ENCODE measurements around the gene MARCHF3. TPM values are rescaled to one million over a fixed set of nuclear protein-coding genes. Genes with fewer than 3 reads are reported as not detected.
A peak's percentile ranks its signal among the peaks of the same experiment; 100 is the strongest.

The MARCHF3 gene
- total RNA-seq, 6 experiments from 2014 or later, result 0.33 to 4.3 (median 0.77) TPM

- Histone ChIP-seq H3K9me3 (no peaks in the 10 kb centered on the region), H3K4me1 (no peaks in the 10 kb centered on the region), H3K36me3 (no peaks in the 10 kb centered on the region), H3K27ac (no peak overlapping the region), H3K4me3 (no peak overlapping the region), H3K27me3 (no peaks in the 10 kb centered on the region)
- WGBS (ENCODE audit: insufficient coverage, low coverage, low lambda C conversion rate, missing lambda C conversion rate), result 89% methylated on average over 5 of the region's 9 CpGs
- no peak for DNase-seq
- no peak for ATAC-seq
- TF ChIP-seq CTCF (IDR thresholded peaks at IDR 0.05) (no peak), POLR2A (IDR thresholded peaks at IDR 0.05) (no peak)
- intact Hi-C loops (cut with DNase I), result no loop called here
These were observed 108.9 kb downstream of the MARCHF3 start for GRCh38 chr5:126921241-126922091.

GRCh38 chr5:126920291-126920690 lies 110.1 kb downstream of the MARCHF3 start:
- Histone ChIP-seq H3K27me3 (no peaks in the 10 kb centered on the region), H3K27ac (no peak overlapping the region), H3K4me3 (no peak overlapping the region), H3K4me1 (no peaks in the 10 kb centered on the region), H3K9me3 (no peaks in the 10 kb centered on the region), H3K36me3 (no peaks in the 10 kb centered on the region)
- intact Hi-C loops (cut with DNase I), result no loop called here
- TF ChIP-seq CTCF (IDR thresholded peaks at IDR 0.05) (no peak), POLR2A (IDR thresholded peaks at IDR 0.05) (no peak)
- ATAC-seq (peak in 2 of 4 donors; percentile 21 to 59), DNase-seq (no peak)
- WGBS (ENCODE audit: insufficient coverage, low coverage, low lambda C conversion rate, missing lambda C conversion rate), result 51% methylated on average over 5 of the region's 5 CpGs

- 76% methylated on average over 7 of the region's 7 CpGs for WGBS (ENCODE audit: insufficient coverage, low coverage, low lambda C conversion rate, missing lambda C conversion rate)
- peak in 1 of 3 donors; percentile 26 for DNase-seq
- ATAC-seq, result peak; percentile 25 to 70 (median 54)
- intact Hi-C loops (cut with DNase I), result no loop called here
- H3K36me3 ChIP-seq, result no peaks in the 10 kb centered on the region
- H3K27me3 ChIP-seq, result no peaks in the 10 kb centered on the region
- no peak overlapping the region for H3K4me3 ChIP-seq
- H3K9me3 ChIP-seq, result no peaks in the 10 kb centered on the region
- no peak overlapping the region for H3K27ac ChIP-seq
- no peak for TF ChIP-seq POLR2A (IDR thresholded peaks at IDR 0.05)
- no peak for TF ChIP-seq CTCF (IDR thresholded peaks at IDR 0.05)
- no peaks in the 10 kb centered on the region for H3K4me1 ChIP-seq
These were observed 110.8 kb downstream of the MARCHF3 start for GRCh38 chr5:126919566-126919965.

- Histone ChIP-seq H3K4me3 (no peak overlapping the region), H3K27me3 (no peaks in the 10 kb centered on the region), H3K27ac (no peak overlapping the region), H3K9me3 (no peaks in the 10 kb centered on the region), H3K36me3 (no peaks in the 10 kb centered on the region), H3K4me1 (no peaks in the 10 kb centered on the region)
- 82% methylated on average over 3 of the region's 3 CpGs for WGBS (ENCODE audit: insufficient coverage, low coverage, low lambda C conversion rate, missing lambda C conversion rate)
- TF ChIP-seq POLR2A (IDR thresholded peaks at IDR 0.05) (no peak), CTCF (IDR thresholded peaks at IDR 0.05) (no peak)
- intact Hi-C loops (cut with DNase I), result no loop called here
- no peak for ATAC-seq
- DNase-seq, result no peak
These were observed 111.8 kb downstream of the MARCHF3 start for GRCh38 chr5:126918615-126918957.

Measured in right lobe of liver (tissue), 6 donors.